ENCODE measurements around the gene CKAP5.
A peak's percentile ranks its signal among the peaks of the same experiment; 100 is the strongest.
"Not testable (repeated sequence)": the region's sequence is repeated elsewhere in the genome, so short reads cannot be mapped to it uniquely, and the experiment has no call there.

CKAP5 gene

DNA sequence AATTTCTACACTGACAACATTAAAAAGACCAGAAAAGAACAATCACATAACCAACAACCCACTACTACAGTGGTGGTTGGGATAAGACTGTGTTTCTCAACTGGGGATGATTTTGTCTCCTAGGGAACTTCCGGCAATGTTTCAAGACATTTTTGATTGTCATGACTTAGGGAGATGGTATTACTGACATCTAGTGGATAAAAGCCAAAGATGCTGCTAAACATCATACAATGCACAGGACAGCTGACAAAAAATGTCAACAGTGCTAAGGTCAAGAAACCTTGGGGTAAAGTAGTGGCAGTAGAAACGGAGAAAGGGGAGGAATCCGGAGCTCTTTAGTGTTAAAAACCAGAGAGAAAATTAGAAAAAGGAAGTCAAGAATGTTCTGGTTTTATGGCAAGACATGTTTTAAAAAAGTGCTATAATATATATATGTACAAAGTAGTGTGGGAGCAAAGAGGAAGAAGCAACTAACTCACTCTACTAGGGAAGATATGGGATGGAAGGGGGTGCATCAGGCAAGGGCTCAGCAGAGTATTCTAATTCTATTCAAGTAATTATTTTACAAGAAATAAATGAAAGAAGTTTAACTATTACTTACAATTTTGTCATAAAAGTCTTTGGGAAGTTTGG is 37.2 kb downstream of the CKAP5 start:
- DNase-seq (ENCODE audit: extremely low spot score) = peak; percentile 14
- TF ChIP-seq, protein P1, sequence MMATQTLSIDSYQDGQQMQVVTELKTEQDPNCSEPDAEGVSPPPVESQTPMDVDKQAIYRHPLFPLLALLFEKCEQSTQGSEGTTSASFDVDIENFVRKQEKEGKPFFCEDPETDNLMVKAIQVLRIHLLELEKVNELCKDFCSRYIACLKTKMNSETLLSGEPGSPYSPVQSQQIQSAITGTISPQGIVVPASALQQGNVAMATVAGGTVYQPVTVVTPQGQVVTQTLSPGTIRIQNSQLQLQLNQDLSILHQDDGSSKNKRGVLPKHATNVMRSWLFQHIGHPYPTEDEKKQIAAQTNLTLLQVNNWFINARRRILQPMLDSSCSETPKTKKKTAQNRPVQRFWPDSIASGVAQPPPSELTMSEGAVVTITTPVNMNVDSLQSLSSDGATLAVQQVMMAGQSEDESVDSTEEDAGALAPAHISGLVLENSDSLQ (IDR thresholded peaks at IDR 0.05) = peak; percentile 19; the same call in 1 of the 2 replicates
- no peak for TF ChIP-seq BHLHE40 (IDR thresholded peaks at IDR 0.05; ENCODE audit: borderline replicate concordance)
- ChIA-PET CTCF (no interaction called here), POLR2A (no interaction called here)

- DNase-seq (ENCODE audit: extremely low spot score) = no peak
- TF ChIP-seq TARDBP (IDR thresholded peaks at IDR 0.05) = no peak
- TF ChIP-seq NFRKB (IDR thresholded peaks at IDR 0.05) = no peak
- TF ChIP-seq FOXM1 (IDR thresholded peaks at IDR 0.05; ENCODE audit: borderline replicate concordance) = no peak
- TF ChIP-seq, protein P1 (IDR thresholded peaks at IDR 0.05) = no peak
- TF ChIP-seq HDGF (IDR thresholded peaks at IDR 0.05; ENCODE audit: borderline replicate concordance) = no peak
- TF ChIP-seq FOXK2 (IDR thresholded peaks at IDR 0.05) = no peak
- TF ChIP-seq BHLHE40 (IDR thresholded peaks at IDR 0.05; ENCODE audit: borderline replicate concordance) = no peak
- no peak for TF ChIP-seq ZNF384 (IDR thresholded peaks at IDR 0.05)
- TF ChIP-seq SUZ12 (IDR thresholded peaks at IDR 0.05) = no peak
- TF ChIP-seq FOXA1 (IDR thresholded peaks at IDR 0.05) = no peak
- no peak for TF ChIP-seq ARNT (IDR thresholded peaks at IDR 0.05)
- no peak for TF ChIP-seq LEF1 (IDR thresholded peaks at IDR 0.05; ENCODE audit: borderline replicate concordance)
- no peak for TF ChIP-seq SP1 (IDR thresholded peaks at IDR 0.05)
- TF ChIP-seq ELF4 (IDR thresholded peaks at IDR 0.05) = no peak
- ChIA-PET POLR2A (no interaction called here), CTCF (no interaction called here)
These were observed 44.2 kb downstream of the CKAP5 start for GRCh38 chr11:46801694-46802470.

DNA sequence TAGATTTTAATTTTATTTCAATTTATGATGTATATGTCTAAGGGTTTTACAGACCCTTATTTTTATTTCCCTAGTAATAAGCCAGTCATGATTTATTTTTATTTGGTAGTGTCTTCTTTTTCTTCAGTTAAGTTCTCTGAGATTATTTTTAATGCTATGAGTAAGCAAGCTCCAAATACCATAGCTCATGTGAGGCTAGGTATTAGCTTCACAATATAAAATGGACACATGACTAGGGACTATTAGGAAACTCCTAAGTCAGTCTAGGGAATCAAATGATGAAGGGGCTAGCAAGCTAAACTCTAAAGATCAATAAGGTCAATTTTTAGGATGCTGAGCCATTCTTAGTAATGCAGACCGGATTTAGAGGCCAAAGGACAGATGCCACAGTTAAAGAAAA is 45.9 kb downstream of the CKAP5 start:
- DNase-seq (ENCODE audit: extremely low spot score) = no peak
- CTCF ChIA-PET = no interaction called here
- POLR2A ChIA-PET = no interaction called here
- TF ChIP-seq FOXM1 (IDR thresholded peaks at IDR 0.05; ENCODE audit: borderline replicate concordance) = no peak
- no peak for TF ChIP-seq L3MBTL2 (conservative IDR thresholded peaks at IDR 0.05)
- TF ChIP-seq SUZ12 (IDR thresholded peaks at IDR 0.05) = no peak
- TF ChIP-seq FOXK2 (IDR thresholded peaks at IDR 0.05) = no peak

- POLR2A ChIA-PET; DNase-seq (ENCODE audit: extremely low spot score); CTCF ChIA-PET: not testable (repeated sequence)
These were observed 46.4 kb downstream of the CKAP5 start for GRCh38 chr11:46799725-46800124.

DNA sequence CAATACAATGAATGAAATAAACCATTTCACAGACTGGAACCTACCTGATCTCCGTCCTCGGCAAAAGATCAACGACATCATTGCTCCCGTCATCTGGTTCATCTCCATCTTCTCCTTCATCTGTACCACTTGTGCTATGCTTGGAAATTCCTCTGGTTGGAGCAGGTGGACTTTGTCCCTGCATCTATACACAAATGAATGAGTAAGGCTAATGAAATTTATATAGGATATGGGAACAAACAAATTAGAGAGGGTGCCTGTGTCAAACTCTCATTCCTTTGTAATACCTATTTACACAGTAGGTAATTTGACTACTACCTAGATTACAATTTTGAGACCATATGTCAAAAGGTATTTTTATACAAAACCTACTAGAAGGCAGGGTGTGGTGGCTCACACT is 67.7 kb downstream of the CKAP5 start:
- DNase-seq (ENCODE audit: extremely low spot score) = no peak
- no peak for TF ChIP-seq FOXK2 (IDR thresholded peaks at IDR 0.05)
- TF ChIP-seq SP1 (IDR thresholded peaks at IDR 0.05) = no peak
- TF ChIP-seq SUZ12 (IDR thresholded peaks at IDR 0.05) = no peak
- no peak for TF ChIP-seq ELF4 (IDR thresholded peaks at IDR 0.05)
- TF ChIP-seq FOXA1 (IDR thresholded peaks at IDR 0.05) = no peak
- no peak for TF ChIP-seq CTBP1 (IDR thresholded peaks at IDR 0.05; ENCODE audit: borderline replicate concordance)
- TF ChIP-seq LEF1 (IDR thresholded peaks at IDR 0.05; ENCODE audit: borderline replicate concordance) = no peak
- TF ChIP-seq ZNF384 (IDR thresholded peaks at IDR 0.05) = no peak
- no peak for TF ChIP-seq BHLHE40 (IDR thresholded peaks at IDR 0.05; ENCODE audit: borderline replicate concordance)
- TF ChIP-seq HDGF (IDR thresholded peaks at IDR 0.05; ENCODE audit: borderline replicate concordance) = no peak
- TF ChIP-seq FOXM1 (IDR thresholded peaks at IDR 0.05; ENCODE audit: borderline replicate concordance) = no peak
- no peak for TF ChIP-seq ARNT (IDR thresholded peaks at IDR 0.05)
- TF ChIP-seq L3MBTL2 (conservative IDR thresholded peaks at IDR 0.05) = no peak
- ChIA-PET POLR2A (no interaction called here), CTCF (no interaction called here)

GRCh38 chr11:46776878-46777277 is 69.2 kb downstream of the CKAP5 start:
- no peak for TF ChIP-seq NFRKB (IDR thresholded peaks at IDR 0.05)
- no peak for TF ChIP-seq CTBP1 (IDR thresholded peaks at IDR 0.05; ENCODE audit: borderline replicate concordance)
- TF ChIP-seq, protein P1 (IDR thresholded peaks at IDR 0.05) = no peak
- TF ChIP-seq L3MBTL2 (conservative IDR thresholded peaks at IDR 0.05) = no peak
- TF ChIP-seq BHLHE40 (IDR thresholded peaks at IDR 0.05; ENCODE audit: borderline replicate concordance) = no peak
- no peak for TF ChIP-seq ZNF384 (IDR thresholded peaks at IDR 0.05)
- TF ChIP-seq TARDBP (IDR thresholded peaks at IDR 0.05) = no peak
- no peak for TF ChIP-seq SP1 (IDR thresholded peaks at IDR 0.05)
- no peak for TF ChIP-seq ARNT (IDR thresholded peaks at IDR 0.05)
- no peak for TF ChIP-seq LEF1 (IDR thresholded peaks at IDR 0.05; ENCODE audit: borderline replicate concordance)
- no peak for TF ChIP-seq ELF4 (IDR thresholded peaks at IDR 0.05)
- no peak for TF ChIP-seq HDGF (IDR thresholded peaks at IDR 0.05; ENCODE audit: borderline replicate concordance)
- no peak for TF ChIP-seq FOXM1 (IDR thresholded peaks at IDR 0.05; ENCODE audit: borderline replicate concordance)
- ChIA-PET POLR2A (no interaction called here), CTCF (no interaction called here)
- DNase-seq (ENCODE audit: extremely low spot score) = no peak
